ENCODE data around the gene SH2D4B.

The SH2D4B gene

DNA sequence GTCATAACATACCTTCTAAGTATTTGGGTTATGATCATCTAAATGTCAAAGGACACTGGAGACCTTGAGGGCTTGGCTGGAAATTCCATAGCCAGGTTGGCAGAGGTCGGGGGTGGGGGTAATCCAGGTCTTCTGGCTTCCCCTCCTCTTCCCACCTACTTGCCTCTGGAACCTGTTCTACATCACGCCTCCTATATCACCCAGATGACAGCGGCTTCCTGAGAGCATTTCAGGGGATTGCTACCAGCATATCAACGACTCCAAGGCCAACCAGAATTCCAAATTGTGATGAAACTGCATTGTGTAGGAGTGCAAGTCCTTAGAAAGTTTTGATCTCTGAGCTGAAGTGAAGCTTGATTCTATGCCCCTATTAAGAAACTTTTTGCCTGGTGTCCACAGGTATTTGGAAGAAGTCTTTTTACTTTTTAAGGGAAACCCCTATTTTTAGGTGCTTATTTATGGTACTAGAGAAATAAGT, 95.7 kb downstream of the SH2D4B start:
- DNase-seq (ENCODE audit: low read depth in 2 of 2): no peak

DNA sequence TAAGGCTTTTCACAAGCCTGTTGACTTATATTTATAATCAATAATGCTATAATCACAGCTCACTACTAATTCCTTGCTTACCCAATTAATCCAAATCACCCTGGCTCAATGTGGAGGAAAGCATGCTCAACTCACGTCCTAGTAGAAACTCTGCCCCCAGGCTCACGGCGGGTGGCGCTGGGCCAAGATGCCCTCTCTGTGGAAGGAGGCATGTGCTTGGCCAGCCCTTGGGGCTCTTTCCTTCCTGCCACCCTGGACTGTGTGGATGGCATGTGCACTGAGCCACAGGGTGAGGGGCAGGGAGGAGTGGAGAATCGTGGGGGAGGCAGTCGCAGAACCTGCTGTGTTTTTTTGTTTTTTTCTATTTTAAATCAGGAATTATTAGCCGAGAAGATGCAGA, 96.2 kb downstream of the SH2D4B start:
- DNase-seq (ENCODE audit: low read depth in 2 of 2): no peak

DNA sequence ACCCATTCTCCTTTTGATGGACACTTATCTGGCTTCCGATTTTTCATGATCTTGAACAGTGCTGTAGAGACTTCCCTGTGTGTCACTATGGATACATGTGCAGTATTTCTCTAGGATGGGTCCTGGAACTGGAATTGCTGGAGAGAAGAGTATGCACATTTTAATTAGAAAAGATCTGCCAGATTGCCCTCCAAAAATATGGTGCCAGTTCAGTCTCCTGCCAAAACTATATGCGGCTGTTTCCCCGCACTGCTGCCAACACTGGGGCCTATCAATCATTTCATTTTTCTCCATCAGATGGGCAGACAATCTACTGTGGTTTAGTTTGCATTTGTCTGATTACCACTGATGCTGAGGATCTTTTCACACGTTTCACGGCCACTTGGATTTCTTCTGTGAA, 105.0 kb downstream of the SH2D4B start:
- no peak for DNase-seq (ENCODE audit: low read depth in 2 of 2)

DNA sequence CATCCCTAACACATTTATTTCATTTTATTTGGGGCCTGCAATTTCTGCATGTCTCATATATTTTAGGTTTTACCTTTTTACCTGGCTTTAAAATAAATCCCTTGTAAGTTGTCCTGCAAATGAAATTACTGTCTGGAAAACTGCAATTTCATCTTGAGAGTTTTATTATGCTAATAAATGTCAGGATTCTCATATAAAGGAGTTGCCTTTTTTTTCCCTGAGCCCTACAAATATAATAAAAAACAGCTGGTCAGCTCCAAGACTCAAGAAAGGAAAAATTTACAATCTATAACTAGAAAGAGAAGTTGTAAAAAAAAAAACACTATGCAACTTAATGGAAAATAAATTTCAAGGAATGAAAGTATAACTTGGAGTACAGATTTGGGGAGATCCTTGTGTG, 108.7 kb downstream of the SH2D4B start:
- DNase-seq (ENCODE audit: low read depth in 2 of 2): no peak

DNA sequence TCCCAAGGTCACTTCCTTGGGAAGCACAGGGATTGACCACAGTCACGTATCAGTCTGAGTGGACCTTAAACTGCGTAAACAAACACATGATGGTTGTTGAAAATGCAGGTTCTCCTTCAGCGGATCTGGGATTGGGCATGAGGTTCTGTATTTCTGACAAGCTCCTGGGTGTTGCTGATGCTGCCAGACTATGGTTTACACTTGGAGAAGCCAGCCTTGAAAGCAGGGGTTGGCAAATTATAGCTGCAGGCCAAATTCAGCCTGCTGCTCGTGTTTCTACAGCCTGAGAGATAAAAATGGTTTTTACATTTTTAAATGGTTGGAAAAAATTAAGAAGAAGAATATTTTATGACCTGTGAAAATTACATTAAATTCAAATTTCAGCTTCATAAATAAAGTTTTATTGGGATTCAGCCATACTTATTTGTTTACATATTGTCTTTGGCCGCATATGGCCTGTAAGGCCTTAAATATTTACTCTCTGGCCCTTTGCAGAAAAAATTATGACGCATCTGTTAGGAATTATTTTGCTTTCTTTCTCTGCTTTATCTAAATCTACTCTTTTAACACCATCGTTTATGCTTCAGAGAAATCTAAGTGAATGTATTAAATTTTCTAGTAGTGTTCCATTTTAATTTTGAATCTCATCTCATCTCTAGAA, 109.6 kb downstream of the SH2D4B start:
- DNase-seq (ENCODE audit: low read depth in 2 of 2): no peak

DNA sequence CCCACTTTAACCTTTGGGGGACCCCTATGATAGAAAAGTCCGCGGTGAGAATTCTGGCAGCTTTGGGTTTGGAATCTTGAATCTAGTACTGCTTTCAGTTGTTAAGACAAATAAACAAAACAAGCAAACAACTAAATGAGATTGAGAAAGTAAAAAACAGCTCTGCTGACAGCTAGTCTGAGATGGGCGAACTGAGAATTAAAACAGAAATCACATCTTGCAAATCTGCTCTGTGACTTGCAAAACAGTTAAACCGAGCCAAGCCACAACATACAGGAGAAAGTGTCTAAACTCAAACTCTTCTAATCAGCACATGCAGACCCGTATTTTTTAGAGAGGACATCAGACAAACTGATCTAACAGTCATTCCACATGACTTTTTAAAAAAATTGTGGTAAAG, 110.4 kb downstream of the SH2D4B start:
- no peak for DNase-seq (ENCODE audit: low read depth in 2 of 2)

DNA sequence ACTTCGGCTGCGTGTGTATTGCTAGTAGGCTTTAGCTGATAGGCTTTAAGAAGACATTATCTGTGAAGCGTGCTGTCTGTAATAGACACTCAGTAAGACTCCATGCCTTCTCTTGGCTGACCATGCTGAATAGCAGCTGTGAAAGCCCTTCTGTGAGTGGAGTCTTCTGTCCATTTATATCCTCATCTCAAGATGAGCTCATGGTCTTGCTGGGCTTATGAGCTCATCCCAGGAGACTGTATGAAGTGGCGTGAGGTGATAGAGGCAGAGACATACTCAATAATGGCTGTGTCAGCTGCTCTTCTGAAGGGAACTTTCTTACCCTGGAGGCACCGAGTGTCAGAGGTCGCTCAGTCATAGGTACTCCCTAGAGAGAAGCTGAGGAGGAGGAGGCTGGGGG, 111.5 kb downstream of the SH2D4B start:
- no peak for DNase-seq (ENCODE audit: low read depth in 2 of 2)

DNA sequence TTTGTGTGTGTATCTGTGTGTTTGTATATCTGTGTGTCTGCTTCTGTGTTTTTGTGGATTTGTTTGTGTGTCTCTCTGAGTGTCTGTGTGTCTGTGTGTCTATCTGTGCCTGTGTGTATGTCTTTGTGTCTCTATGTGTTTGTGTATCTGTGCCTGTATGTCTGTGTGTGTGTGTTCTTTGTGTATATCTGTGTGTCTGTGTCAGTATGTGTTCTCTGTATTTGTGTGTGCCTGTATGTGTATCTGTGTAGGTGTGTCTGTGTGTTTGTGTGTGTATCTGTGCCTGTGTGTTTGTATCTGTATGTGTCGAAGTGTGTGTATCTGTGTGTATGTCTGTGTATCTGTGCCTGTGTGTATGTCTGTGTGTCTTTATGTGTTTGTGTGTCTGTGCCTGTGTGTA, 118.2 kb downstream of the SH2D4B start:
- DNase-seq (ENCODE audit: low read depth in 2 of 2): no peak

DNA sequence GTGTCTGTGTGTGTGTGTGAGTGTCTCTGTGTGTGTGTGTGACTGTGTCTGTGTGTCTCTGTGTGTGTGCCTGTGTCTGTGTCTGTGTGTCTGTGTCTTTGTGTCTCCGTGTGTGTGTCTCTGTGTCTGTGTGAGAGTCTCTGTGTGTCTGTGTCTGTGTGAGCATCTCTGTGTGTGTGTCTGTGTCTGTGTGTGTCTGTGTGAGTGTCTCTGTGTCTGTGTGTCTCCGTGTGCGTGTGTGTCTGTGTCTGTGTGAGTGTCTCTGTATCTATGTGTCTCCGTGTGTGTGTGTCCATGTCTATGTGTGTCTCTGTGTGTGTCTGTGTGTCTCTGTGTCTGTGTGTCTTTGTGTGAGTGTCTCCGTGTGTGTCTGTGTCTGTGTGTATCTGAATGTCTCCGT, 120.4 kb downstream of the SH2D4B start:
- DNase-seq (ENCODE audit: low read depth in 2 of 2): no peak

DNA sequence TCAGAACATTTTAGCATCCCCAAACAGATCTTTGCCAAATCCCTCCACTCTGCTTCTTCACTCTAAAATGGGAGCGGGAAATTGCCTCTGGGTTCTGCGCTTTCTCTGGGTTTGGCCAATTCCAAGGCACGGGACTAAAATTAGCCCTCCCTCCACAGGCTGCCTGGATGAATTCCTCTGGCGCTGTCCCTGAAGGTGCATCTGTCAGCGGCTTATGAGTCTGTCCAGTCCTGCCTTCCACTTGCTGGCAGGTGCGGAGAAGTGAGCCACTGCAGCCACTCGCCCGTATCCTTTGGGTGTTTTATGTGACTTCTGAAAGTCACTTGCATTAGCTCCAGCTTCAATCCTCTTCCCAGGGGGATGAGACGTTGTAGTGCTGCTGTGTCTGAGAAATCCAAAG, 121.6 kb downstream of the SH2D4B start:
- no peak for DNase-seq (ENCODE audit: low read depth in 2 of 2)

DNA sequence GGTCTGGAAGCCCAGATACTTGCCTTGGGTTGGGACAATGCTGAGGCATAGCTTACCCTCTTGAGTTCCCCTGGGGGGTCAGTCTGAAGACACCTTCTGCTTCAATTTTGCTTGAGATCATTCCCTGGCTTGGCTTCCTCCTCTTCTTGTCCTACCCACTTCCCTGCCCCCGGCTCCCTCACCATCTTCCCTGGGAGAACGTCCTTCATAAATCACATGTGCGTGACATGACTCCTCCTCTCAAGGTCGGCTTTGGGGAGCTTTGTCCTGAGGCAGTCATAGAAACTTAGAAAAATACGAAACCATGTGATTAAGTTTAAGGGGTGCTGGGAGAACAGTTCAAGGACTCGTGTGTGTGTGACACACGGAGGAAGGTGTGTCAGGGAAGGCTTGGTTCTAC, 122.6 kb downstream of the SH2D4B start:
- no peak for DNase-seq (ENCODE audit: low read depth in 2 of 2)

DNA sequence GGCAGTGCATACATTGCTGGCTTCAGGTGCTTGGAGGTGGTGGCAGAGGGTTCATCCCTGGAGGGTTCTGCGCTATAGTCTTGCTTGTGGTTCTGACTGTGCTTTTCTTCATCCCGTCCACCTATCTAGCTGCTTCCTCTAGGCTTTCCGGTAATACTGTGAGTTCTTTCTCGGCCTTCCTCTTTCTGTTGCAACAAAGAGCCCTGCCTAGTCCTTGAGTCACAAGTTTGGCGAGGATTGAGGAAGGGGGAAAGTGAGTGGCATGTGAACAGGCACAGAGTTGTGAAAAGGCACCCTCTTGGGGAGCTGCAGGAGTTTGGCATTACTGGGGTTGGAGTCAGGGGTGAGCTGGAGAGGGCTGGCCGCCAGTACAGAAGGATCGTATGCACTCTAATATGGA, 123.0 kb downstream of the SH2D4B start:
- DNase-seq (ENCODE audit: low read depth in 2 of 2): no peak

DNA sequence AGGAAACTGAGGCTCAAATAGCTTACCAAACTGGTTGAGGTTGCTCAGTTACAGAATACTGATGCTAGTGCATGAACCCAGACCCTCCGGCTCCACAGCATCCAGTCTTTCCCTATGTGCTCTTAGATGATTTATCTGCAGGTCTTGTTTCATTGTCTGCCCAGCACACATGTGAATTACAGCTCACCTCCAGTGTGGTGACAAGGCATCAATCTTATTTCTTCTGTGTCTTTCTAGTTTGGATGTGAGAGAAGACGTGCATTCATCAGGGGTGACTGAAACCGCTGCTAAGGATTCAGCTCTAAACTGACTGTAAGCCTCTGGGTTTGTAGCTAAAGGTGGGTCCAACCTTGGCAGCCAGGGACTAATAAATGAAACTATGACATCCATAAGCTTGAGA, 123.8 kb downstream of the SH2D4B start:
- no peak for DNase-seq (ENCODE audit: low read depth in 2 of 2)

DNA sequence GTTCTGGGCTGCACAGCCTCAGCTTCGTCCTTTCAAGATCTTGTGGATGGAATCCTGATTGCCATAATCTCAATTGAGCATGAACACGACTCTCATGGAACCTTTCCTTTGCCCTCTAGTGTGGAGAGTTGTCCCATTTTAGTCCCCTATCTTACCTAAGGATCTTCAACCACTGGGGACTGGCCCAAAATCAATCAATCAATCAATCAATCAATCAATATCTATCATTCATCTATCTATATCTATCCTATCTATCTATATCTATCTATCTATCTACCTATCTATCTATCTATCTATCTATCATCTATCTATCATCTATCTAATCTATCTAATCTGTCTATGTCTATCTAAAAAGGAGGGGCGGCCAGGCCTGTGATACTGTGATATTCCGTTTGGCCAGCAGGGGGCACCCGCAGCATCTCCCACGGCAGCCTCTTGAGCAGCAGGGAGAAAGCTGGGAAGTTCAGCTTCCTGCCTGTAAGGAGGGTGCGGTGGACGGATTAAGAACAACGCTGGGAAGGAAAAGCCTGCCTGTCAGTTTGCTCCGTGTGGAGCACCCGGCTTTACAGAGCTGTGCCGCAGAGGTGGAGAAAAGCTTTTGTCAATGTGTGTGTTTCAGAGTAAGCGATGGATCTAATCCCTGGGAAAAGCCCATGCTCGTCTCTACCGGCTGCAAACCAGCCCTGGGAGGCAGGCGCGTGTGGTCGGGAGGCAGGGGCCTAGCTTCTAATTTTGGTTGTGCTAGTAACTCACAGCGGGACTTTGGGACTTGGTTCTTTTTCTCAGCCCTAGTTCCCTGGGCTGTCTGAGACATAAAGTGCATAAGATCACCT, 124.9 kb downstream of the SH2D4B start:
- peak; percentile 19 to 46 for DNase-seq (ENCODE audit: low read depth in 2 of 2)

DNA sequence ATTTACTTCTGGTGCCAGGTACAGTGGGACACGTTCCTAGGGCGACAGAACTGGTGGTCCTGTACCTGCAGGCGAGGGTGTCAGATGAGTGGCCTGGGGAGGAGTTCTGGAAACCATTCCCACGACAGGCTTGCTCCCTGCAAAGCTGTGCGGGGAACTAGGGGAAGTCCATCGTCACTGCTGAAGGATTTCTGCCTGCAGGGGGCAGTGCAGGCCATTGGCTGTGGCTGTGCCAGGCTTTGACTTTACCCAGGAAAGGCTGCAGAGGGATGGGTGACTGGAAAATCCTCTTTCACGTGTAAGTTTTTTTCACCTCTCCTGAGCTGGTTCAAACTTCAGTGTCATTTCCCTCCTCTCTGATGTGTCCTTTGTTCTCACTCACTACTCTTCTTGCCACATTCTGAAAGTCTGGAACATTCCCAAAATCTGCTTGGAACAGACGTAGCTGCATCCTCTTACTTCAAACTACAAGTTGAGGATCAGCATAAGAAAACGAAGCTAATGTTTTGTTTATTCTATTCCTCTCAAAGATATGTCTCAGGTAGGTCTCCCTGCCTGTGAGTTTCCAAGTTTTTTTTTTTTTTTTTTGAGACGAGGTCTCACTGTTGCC, 126.5 kb downstream of the SH2D4B start:
- peak; percentile 0 to 5 for DNase-seq (ENCODE audit: low read depth in 2 of 2)

DNA sequence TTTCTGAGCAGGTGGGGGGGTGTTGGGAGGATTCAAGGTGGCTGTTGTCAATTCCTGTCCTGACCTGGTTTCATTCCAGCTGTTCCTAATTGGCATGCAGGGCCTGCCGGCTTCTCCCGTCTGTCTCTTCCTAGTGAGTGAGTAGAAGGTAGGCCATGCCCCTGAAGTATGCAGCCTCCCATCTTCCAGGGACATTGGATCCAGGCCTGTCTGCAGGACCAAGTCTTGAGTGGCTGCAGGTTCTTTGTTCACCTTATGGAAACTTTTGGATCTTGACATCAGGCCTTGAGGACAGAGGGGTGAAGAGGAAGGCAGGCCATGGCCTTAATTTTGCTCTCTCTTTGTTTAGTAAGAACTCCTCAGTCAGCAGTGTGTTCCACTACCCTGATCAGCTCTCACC, 131.8 kb downstream of the SH2D4B start:
- no peak for DNase-seq (ENCODE audit: low read depth in 2 of 2)

DNA sequence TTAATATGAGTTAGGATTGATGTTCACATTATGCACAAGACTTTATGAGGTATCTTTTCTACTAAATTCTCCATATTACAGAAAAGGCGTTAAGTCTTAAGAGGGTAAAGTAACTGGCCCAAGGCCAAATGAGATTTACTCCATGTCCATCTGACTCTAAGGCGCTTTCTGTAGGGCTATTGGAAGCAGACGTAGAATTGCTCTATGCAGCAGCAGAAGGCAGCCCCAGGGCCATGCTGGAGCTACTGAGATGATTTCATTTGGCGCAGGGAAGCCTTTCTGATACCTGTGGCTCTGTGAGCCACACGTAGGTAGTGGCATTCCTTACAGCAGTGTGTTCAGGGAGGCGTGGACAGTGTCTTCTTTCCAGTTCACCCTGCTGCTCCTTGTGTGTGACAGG, 133.1 kb downstream of the SH2D4B start:
- no peak for DNase-seq (ENCODE audit: low read depth in 2 of 2)

DNA sequence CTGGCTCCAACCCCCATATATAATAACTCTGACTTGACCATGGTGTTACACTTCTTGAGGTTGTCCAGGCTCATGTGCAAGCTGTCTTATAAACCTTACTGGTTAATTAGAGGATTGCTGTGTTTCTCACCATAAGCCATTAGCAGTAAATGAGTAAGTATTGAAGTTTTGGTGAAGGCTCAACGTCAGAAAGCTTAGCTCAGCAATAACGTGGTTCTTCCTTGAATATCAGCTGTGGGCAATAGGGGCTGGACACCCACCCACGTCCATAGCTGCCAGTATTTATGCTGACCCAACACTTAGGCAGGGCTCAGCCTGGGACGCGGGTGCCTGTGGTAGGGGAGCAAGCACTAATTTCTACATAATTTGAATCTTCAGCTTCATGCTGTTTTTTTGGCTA, 134.1 kb downstream of the SH2D4B start:
- DNase-seq (ENCODE audit: low read depth in 2 of 2): no peak

DNA sequence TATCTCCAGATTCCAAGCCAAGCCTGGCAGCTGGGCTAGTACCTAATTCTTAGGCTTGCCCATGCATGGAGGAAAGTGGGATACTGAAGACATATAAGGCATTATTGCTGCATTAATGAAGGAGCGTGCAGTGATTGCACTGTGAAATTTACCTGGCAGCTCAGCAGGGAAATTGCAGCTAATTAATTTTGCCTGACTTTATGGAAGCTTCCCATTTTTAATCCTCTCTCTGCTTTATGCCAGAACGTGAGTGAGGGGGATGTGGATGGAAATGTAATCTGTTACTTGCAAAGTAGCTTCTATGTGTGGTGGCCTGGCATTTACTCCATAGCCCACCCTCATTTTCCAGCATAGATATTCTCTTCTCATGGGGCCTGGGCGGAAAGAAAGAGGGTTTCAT, 134.9 kb downstream of the SH2D4B start:
- DNase-seq (ENCODE audit: low read depth in 2 of 2): no peak

DNA sequence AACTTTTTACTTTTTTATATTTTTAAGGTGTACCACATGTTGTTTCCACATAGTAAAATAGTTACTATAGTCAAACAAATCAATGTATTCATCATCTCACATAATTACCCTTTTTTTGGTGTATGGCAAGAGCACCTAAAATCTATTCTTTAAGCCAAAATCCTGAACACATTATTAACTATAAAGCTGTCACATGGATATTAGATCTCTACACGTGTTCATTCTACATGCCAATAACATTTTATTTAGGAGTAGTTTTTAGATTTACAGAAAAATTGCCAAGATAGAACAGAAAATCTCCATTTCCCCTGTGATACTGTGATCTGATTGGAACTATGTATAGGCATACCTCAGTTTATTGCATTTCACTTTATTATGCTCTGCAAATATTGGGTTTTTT, 137.1 kb downstream of the SH2D4B start:
- no peak for DNase-seq (ENCODE audit: low read depth in 2 of 2)

DNA sequence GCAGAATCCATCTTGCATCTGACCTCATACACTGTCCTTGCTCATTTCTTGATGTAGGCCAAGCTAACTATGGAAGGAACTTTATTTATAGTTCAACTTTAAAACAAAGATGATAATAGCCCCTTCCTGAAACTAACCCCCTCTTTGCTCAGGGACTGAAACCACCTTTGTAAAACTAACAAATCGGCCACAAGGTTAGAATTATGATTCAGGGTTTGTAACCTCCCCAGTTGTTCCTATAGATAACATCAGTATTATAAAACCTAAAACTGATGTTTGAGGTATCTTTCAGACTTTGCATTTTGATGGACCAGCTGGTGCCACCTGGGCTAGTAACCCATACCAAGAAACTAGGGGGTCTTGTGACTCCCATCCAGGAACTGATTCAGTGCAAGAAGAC, 143.4 kb downstream of the SH2D4B start:
- DNase-seq (ENCODE audit: low read depth in 2 of 2): no peak

DNA sequence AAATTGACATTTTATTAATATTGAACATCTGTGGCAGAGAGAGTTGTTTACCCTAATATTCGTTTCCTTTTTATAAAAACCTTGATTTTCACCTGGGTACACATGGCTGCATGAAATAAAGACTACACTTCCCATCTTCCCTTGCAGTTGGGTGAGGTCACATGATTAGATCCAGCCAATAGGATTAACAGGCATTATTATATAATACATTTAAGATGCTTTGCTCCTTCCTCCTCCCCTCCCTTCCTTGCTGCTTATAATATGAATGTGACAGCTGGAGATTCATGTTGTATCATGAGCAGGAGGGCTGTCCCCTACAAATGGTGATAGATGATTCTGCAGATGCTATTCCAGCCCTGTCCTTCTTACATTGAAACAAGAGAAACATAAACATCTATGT, 146.6 kb downstream of the SH2D4B start:
- DNase-seq (ENCODE audit: low read depth in 2 of 2): no peak

DNA sequence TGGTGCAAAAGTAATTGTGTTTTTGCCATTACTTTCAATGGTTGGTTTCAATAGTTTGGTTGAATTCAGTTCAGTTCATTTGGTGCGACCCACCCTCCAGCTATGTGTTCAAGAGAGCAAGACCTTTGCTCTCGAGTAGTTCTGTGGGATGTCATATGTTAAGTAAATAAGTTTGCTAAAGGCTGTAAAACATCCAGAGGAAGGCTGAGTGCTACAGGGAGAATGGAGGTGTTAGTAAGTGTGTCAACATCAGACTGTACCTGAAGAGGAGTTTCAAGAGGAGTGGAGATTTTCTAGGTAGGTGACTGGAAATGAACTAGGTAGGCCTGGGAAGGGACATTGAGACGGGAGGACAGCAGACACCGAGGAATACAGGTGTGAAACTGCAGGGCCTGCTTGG, 147.7 kb downstream of the SH2D4B start:
- no peak for DNase-seq (ENCODE audit: low read depth in 2 of 2)

Measured in activated CD8-positive, alpha-beta memory T cell treated with anti-CD3 and anti-CD28 coated beads for 4 hours (primary cell).